AG10803 (cell line): Measurements from ENCODE around the gene SLC2A5.
"Not testable (repeated sequence)": the region's sequence is repeated elsewhere in the genome, so short reads cannot be mapped to it uniquely, and the experiment has no call there.

Experiments used
- DNase-seq: peaks from one replicate; pipeline ENCODE4 v3.0.0; 2010; ENCODE audit warnings: low read depth
- H3K4me3 ChIP-seq: 2 replicates; pipeline ENCODE4 v1.5.1; 2011; ENCODE audit warnings: mild to moderate bottlenecking, low read length, control low read depth
- TF ChIP-seq, protein P1 (sequence below): conservative IDR thresholded peaks from 2 replicates; pipeline ENCODE4 v1.5.1; 2011; ENCODE audit warnings: mild to moderate bottlenecking, low read length, control low read depth, inconsistent platforms

The SLC2A5 gene

DNA sequence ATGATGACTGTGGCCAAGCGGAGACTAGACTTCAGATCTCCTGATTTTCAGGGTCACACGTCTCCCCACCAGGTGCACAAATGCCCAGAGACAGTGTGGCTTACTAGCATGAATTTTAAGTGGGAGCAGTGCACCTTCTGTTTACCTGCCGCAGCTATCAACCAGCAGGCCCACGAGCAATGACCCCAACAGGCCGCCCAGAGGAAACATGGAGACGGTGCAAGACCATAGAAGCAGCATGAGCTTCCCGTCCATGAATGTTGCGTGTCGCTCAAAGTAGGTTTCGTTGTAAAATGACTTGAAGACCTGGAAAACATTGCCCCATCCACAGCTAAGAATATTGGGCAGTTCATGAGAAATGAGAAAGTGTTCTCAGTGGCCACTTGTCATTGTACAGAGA, 46.7 kb downstream of the SLC2A5 start:
- no peak overlapping the region for H3K4me3 ChIP-seq
- no peak for DNase-seq
- TF ChIP-seq, protein P1, sequence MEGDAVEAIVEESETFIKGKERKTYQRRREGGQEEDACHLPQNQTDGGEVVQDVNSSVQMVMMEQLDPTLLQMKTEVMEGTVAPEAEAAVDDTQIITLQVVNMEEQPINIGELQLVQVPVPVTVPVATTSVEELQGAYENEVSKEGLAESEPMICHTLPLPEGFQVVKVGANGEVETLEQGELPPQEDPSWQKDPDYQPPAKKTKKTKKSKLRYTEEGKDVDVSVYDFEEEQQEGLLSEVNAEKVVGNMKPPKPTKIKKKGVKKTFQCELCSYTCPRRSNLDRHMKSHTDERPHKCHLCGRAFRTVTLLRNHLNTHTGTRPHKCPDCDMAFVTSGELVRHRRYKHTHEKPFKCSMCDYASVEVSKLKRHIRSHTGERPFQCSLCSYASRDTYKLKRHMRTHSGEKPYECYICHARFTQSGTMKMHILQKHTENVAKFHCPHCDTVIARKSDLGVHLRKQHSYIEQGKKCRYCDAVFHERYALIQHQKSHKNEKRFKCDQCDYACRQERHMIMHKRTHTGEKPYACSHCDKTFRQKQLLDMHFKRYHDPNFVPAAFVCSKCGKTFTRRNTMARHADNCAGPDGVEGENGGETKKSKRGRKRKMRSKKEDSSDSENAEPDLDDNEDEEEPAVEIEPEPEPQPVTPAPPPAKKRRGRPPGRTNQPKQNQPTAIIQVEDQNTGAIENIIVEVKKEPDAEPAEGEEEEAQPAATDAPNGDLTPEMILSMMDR, result no peak

DNA sequence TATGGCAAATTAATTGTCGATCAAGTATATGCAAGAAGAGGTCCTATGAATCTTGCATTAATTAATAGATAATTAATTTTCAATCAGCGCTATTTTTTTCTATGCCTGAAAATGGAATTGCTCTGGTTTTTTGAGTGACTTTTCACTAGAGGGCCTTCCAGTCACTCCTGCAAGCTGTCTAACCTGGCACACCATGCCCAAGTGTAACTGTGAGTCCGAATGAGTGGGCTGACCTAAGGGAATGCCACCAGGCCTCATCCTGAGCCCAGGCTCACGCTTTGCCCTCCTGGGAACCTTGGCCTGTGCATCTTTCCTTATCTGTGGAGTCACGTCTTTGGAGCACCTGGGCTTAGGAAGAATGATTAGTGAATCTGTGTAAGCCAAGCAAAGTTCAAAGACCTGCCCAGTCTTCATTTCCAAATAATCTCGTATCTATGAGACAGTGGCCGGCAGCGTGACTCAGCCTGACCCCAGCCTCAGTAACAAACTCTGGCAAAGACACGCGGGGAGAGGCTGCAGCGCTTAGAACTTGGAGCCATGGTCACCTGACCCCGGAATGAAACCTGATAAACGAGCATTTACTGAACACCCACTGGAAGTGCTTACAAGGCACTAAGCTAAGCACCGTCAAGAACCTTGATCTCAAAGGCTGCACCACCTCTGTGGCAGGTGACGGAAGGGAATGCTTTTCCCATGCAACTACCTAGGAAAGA, 47.3 kb downstream of the SLC2A5 start:
- H3K4me3 ChIP-seq, DNase-seq: not testable (repeated sequence)

DNA sequence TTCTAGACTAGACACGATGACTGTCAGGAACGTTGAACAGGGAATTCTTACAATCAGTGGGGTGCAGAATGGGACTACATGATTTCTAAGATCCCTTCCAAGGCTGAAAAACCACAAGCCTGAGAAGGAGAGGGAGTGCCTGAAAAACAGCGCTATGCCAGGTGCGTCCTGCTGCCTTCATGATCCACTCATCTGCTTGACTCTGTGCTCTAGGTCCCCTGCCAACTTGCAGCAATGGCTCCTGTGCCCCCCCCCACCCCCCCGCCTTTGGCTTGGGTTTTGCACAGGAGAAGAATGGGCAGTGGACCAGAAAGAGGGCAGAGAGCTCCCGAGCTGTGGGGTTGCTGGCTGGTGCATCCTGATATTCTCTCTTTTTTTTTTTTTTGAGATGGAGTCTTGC, 49.1 kb downstream of the SLC2A5 start:
- TF ChIP-seq, protein P1, result no peak
- no peak overlapping the region for H3K4me3 ChIP-seq
- no peak for DNase-seq

DNA sequence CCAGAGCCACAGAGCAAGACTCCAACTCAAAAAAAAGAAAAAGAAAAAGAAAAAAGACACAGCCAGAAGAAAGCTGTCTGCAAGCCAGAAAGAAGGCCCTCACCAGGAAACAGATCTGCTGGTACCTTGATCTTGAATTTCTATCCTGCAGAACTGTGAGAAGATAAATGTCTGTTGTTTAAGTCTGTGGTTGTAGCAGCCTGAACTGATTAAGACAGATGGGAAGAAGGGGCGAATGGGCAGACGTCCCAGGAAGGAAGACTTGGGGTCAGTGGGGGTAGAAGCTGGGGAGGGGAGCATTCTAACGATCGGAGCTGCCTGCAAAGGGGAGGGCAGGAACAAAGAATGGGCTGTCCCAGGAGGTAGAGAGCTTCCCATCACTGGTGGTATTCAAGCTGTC, 49.5 kb downstream of the SLC2A5 start:
- H3K4me3 ChIP-seq, result no peak overlapping the region
- DNase-seq, result peak; percentile 9
- TF ChIP-seq, protein P1, result no peak

DNA sequence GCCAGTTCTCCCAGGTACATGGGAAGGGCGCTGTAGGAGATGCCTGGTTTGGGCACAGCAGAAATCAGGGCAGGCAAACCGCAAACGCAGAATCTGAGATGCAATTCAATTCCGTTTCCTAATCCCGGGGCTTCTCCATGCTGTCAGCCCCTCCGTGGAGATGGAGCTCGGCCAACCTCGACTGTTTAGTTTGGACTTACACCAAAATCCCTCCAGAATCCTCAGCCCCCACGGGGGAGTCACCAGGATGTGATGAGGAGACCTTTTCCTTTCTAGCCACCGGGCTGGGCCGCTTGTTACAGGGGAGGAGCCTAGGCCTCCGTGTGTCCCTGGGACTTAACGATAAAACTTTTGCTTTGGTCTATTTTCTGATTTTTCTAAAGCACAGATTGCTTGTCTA, 51.1 kb downstream of the SLC2A5 start:
- H3K4me3 ChIP-seq, result no peak overlapping the region
- TF ChIP-seq, protein P1, result no peak
- DNase-seq, result no peak

DNA sequence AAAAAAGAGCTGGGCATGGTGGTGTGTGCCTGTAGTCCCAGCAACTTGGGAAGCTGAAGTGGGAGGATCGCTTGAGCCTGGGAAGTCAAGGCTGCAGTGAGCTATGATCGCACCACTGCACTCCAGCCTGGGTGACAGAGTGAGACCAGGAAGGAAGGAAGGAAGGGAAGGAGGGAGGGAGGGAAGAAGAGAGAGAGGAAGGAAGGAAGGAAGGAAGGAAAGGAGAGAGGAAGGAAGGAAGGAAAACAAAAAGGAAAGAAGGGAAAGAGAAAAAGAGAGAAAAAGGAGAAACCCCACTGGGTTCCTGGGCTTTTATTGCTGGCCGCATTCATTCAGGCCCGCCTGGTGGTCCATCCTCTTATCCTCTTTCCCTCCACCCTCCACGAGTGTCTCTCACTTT, 53.0 kb downstream of the SLC2A5 start:
- H3K4me3 ChIP-seq, result no peak overlapping the region
- TF ChIP-seq, protein P1, result no peak
- no peak for DNase-seq

DNA sequence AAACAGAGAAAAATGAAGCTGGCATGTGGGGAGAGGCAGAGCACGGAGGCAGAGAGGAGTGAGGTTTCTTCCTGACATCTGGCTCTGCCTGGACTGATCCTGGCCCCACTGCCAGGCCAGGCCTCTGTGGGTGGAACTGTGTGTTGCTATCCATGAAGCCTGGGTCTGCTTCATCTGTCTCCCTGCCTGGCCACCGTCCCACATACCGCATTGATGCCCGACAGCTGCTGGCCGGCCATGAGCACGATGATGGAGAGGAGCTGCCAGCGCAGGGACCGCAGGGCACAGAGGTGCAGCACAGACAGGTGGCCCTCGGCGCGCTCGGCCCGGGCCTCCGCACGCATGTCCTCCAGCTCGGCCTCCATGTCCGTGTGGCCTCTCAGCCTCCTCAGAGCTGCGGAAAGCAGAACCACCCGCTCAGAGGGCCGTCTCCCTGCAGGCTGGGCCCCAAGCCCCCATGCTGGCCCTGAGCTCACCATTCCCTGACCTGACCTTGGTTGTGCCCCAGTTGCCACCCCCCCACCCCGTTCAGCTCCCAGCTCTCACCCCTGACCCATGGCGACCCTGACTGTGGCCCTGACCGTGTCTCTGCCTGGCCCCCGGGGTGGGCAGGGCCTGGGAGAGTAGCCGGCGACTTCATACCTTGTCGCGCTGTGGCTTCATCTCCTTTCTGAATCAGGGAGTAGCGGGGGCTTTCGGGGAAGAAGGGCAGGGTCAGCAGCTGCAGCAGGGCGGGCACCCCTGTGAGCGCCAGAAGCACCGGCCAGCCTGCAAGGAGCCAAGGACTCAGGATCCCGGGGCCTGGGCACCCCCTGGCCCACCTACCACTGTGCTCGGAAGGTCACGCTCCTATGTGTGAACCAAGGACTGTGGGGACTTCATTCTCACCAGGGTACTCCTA, 54.7 kb downstream of the SLC2A5 start:
- H3K4me3 ChIP-seq, result no peak overlapping the region
- TF ChIP-seq, protein P1, result no peak
- no peak for DNase-seq
